ENCODE data around the gene DCTN1.

DNA sequence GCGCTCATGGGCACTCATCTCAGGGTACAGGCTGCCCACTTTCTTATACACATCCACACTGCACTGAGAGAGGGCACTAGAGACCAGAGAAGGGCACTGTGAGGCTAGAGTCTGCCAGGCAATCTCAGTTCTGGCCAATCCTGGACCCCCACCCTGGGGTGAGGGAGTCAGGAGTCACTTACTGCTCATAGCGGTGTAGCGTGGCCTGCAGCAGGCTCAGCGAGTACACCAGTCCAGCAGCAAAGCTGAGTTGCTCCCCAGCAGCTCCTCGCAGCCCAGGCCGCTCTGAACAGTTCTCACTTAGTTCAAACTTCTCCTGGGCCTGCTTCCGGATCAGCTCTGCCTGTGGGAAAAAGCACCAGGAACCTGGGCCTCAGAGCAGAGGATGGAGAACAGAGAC is 12.3 kb downstream of the DCTN1 start:
- TF ChIP-seq, protein P1, sequence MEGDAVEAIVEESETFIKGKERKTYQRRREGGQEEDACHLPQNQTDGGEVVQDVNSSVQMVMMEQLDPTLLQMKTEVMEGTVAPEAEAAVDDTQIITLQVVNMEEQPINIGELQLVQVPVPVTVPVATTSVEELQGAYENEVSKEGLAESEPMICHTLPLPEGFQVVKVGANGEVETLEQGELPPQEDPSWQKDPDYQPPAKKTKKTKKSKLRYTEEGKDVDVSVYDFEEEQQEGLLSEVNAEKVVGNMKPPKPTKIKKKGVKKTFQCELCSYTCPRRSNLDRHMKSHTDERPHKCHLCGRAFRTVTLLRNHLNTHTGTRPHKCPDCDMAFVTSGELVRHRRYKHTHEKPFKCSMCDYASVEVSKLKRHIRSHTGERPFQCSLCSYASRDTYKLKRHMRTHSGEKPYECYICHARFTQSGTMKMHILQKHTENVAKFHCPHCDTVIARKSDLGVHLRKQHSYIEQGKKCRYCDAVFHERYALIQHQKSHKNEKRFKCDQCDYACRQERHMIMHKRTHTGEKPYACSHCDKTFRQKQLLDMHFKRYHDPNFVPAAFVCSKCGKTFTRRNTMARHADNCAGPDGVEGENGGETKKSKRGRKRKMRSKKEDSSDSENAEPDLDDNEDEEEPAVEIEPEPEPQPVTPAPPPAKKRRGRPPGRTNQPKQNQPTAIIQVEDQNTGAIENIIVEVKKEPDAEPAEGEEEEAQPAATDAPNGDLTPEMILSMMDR (IDR thresholded peaks at IDR 0.05): no peak
- no peak for TF ChIP-seq POLR2AphosphoS5 (IDR thresholded peaks at IDR 0.05)
- no peak for TF ChIP-seq POLR2A (IDR thresholded peaks at IDR 0.05)
